GM19099 (cell line): ENCODE data around the gene LPO.

ENCODE experiments used
- POLR2A ChIP-seq: IDR thresholded peaks from 3 replicates; pipeline ENCODE4 v1.6.1; 2011; ENCODE audit warnings: low read depth; ENCODE audit not compliant: insufficient read length; ENCODE audit errors: extremely low read depth

LPO gene

GRCh38 chr17:58300336-58300735, 62.0 kb downstream of the LPO start:
- TF ChIP-seq POLR2A = no peak

DNA sequence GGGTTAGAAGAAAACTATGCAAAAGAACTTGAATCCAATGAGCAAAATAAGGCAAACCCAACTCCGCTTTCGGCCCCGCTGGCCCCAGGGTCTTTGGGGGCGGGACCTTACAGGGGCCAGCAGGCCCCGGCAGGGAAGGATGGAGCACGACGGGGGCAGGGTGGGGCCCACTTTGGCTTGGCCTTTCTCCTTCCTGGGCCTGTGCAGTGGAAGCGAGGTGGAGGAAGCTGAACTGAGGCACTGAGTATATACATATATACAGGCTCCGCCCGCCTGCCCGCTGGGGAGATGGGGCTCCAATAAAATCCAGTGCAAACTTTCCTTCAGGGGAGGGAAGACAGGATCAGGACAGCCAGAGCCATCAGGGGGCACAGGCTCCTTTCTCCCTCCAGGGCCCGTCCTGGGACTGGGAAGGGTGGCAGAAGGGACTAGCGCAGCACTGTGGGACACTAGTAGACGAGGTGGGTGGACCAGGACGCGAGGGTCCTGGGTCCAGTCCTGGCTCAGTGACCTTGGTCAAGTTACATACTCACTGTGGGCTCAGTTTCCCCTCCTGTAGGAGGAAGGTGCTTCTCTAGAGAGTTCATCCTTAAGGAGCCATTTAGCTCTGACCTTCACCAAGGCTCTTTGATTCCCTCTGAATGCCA, 63.2 kb downstream of the LPO start:
- no peak for TF ChIP-seq POLR2A

GRCh38 chr17:58302171-58302918, 64.0 kb downstream of the LPO start:
- no peak for TF ChIP-seq POLR2A

DNA sequence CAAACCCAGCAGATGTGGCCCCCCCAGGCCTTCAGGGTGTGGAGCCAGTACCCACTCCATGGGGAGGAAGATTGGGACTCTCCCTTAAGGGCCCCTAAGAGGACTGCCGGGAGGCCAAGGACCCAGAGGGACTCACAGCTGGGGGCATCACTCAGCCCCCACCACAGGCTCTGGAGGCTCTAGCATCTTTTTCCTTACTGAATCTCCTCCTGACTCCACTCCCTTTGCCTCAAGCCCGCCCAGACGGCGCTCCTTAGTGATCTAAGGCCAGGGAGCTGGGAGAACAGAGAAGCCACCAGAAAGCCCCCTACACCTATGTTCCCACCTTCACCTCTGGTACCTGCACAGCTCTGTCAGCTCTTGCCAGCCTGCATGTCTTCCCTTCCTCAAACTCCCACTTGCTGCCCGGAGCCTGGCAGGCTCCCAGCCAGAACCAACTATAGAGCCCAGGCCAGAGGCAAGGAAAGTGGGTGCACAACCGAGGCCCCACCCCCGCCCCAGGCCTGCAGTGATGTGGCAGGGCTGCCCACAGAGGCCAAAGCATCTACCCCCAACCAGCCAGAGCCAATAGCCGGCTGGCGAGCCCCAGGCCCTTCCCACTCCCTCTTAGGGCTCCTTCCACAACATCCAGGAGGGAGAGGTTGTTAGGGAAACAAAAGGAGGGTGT, 64.7 kb downstream of the LPO start:
- no peak for TF ChIP-seq POLR2A

DNA sequence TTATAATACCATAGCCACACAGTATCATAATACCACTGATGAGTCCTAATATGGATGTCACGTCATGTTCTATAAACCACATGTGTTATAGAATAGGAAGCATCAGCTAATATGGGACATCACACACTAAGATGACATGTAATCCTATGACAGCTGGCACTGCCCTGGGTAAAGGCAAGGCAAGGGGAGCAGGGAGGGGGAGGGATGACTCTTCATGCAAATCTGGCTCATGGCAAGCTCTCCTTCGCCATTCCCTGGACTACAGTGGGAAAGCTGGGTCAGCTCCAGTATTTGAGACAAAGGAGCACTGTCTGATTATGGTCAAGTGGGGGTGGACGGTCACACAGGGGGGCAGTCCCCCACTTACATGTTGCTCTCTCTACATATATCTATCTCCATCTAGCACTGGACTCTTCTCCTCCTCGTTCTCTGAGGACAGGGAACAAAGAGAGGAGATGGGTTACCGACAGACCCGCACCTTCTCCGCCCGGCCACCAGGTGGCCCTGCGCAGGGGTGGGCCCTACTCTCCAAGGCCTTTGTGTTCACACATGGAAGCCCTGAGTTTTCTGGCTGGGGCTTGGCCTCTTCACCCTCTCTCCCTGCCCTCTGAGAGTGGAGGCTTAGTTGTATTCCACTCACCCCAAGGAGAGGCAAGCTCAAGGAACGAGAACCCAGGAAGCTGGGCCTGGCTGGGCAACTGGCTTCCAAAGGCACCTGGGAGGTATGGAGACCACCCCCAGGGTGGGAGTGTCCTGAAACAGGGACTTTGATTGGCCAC, 65.8 kb downstream of the LPO start:
- TF ChIP-seq POLR2A = no peak

- TF ChIP-seq POLR2A = no peak
Observed at GRCh38 chr17:58304750-58305486, 66.5 kb downstream of the LPO start.

- no peak for TF ChIP-seq POLR2A
Observed at GRCh38 chr17:58305626-58306025, 67.2 kb downstream of the LPO start.

DNA sequence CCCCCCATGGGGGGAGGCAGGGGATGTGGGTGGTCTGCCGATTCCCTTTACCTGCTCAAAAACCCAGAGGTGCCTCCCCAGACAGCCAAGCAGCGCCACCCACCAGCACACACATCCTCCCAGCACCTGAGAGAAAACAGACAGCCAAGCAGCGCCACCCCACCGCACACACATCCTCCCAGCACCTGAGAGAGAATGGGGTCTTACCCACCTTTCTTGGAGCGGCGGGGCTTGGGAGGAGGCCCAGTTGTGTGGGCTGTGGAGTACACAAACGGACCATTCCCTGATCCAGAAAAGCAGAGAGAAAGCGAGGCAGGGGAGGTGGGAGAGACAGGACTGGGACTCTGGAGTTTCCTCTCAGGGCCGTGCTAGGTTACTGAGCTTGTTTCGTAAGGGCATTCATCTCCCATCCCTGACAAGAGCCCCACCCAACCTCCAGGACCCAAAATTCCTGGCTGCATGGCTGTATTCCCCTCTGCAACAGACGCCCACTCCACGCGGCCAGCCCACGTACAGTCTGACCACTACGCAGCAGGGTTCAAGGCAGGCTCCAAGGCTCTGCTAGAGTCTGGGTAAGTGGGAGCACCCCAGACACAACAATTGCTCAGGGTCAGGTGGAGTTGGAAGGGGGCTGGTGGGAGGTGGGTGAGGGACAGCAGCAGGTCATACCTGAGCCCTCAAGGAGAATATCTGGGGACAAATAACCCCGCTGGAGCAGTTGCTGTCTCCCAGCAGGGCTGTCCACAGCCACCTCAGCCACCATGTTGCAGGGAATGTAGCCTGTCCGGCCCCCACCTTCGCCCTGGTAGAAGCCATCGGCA, 68.0 kb downstream of the LPO start:
- no peak for TF ChIP-seq POLR2A

DNA sequence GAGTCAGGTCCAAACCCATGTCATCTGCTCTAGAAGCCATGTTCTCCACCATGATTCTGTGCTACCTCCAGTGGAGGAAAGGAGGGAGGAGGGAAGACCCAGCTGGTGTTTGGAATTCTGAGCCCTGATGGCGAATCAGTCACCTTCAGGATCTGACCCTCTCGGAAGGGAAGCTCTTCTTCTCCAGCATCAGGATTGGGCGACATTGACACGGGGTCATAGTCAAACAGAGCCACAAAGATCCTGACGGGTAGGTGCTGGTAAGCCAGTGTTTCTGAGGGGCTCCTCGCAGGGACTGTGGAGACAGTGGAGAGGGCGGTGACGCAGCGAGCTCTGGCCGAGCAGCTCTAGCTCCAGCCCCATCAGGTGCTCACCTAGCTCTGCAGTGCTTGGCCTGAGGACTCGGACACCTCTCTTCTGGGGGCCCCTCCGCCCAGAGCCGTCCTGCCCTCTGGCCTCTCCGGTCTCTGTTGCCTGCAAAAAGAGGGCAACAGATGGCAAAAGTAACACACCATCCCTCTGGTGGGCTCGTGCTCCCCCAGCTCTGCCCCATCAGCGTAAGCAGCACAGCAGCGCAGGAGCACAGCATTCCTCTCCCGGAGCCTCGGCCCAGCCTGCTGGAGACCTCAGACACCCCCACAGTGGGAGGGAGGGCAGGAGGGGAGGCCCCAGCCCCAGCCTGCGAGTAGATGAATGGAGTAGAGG, 69.2 kb downstream of the LPO start:
- no peak for TF ChIP-seq POLR2A

DNA sequence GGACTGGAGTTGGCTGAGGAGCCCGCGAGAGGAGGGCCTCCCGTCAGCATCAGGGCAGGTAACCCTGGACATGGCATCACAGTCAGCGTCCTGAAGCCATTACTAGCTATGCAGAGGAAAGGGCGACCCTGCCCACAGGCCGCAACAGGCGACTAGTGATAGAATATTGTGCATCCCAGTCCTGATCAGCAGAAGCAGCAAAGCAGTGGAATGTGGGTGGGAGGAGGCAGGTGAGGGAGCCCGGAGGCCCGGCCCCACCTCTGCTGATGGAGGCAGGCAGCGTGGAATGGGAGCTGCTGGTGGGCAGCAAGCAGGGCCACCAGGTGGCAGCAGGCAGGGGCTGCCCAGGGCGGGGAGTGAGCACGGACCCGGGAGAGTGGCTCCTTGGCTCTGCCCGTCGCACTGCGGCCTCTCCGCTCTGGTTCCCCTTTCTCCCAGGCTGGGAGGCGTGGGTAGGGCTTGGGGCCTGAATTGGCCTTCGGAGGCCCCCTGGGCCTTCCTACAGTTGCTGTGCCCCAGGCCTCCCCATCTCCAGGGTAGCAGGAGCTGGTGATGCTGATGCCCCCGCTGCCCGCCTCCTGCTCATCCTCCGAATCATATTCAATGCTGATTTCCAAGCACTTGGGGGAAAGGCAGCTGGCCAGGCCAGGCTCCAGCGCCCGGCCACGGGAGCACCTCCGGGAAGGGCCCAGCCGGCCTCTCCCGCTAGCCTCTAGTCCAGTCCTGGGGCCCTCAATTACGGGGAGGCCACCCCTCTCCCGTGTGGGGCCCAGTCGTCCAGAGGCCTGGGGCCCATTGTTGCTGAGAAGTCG, 70.0 kb downstream of the LPO start:
- no peak for TF ChIP-seq POLR2A

DNA sequence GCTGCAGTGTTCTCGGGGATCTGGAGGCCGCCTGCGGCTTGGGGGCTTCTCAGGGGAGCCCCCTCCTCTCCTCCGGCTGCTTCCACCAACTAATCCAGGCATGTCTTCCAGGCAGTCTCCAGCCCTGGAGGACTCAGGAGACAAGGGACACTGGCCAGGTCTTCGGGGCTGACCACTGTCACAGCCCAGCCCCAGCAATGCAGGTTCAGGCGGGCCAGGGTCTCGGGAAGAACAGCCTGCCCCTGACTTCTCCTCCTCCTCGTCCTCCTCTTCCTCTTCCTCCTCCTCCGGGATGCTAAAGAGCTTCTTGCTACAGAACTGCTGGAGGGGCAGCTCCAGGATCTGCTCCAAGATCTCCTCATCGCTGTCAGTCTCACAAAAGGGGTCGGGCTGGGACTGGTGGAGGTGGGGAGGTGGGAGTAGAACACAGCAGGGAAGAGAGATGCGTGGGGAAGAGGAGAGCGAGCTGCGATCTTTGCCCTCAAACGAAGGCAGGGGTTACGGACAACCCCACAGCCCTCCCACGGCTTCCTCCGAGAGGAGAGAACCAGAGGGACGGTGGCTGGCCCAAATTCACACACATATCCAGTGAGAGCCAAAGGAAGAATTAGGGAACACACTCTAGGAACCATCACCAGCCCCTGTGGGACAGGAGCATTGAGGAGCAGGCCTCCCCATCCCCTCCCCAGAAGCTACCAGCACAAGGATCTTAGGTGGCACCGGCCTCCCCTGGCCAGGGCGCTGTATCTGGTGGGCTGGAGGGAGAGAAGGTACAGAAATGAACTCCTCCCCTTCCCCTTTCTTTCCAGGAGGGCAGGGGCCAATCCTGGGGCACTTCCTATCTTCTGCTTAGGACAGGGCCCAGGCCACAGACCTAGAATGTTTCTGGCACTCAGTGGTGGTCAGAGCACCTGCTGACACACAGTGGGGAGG, 70.9 kb downstream of the LPO start:
- TF ChIP-seq POLR2A = no peak

DNA sequence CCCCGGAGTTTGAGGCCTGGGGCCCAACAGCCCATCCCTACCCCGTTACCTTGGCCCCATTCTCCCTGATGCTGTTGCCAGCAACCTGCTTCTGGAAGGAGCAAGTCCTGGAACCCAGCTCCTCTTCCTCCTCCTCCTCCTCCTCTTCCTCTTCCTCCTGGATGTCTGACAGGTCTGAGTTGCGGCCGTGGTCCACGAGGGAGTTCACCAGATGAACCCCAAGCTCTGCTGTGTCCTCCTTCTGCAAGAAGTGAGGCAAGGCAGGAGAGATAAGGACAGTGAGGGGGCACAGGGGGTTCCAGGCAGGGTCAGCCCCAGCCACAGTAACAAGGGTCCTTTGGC, 71.5 kb downstream of the LPO start:
- TF ChIP-seq POLR2A = no peak
